AG08395 (cell line): Measurements from ENCODE around the gene RAI1.
A peak's percentile ranks its signal among the peaks of the same experiment; 100 is the strongest.

Experiments used
- DNase-seq: peaks from one replicate; pipeline ENCODE4 v3.0.0; 2012; ENCODE audit warnings: mixed read lengths, low spot score

The RAI1 gene

DNA sequence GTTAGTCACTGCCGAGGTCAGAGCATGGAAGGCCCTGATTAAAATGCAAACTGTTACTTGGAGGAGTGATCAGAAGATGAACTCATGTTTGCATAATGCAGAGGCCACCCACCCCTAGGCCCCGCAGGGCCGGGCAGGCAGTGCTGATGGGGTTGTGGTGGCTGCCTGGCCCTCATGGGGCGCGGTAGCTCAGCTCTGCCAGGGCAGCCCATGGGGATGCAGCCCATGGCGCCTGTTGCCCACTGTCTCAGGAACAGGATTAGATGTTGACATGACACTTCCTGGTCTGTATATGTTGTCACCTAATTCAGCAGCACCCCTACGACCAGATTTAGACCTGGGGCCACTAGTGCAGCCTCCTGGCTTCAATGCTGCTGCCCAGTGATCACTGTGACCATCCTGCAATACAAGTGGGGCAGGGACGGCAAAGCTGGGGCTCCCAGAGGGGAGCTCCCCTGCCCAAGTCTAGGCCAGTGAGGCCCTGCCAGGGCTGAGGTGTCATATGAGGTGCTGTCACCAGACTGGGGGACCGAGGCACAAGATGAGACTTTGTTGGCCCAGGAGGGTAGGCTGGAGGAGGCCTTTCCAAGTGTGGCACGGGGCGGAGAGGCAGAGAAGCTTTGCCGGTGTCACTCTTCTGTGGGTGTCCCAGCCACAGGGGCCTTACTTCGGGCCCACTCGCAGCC is 49.1 kb downstream of the RAI1 start:
- no peak for DNase-seq

DNA sequence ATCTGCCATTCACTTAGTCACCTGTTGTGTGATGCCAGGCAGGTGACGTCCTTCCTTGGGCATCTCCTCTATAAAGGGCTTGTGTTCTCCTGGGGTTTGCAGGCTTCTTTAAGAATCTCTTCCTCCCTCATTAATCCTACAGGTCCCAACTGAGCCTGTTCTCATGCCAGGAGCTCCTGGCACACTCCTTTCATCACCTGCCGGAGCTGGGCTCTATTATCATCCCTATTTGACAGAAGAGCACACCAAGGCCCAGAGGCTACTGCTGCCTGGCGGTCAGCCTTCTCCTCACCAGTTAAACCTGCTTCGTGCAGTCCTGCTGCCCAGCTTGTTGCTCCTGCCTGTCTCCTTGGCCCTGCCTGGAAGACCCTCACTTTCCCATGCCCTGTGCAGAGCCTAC is 51.2 kb downstream of the RAI1 start:
- DNase-seq = no peak

DNA sequence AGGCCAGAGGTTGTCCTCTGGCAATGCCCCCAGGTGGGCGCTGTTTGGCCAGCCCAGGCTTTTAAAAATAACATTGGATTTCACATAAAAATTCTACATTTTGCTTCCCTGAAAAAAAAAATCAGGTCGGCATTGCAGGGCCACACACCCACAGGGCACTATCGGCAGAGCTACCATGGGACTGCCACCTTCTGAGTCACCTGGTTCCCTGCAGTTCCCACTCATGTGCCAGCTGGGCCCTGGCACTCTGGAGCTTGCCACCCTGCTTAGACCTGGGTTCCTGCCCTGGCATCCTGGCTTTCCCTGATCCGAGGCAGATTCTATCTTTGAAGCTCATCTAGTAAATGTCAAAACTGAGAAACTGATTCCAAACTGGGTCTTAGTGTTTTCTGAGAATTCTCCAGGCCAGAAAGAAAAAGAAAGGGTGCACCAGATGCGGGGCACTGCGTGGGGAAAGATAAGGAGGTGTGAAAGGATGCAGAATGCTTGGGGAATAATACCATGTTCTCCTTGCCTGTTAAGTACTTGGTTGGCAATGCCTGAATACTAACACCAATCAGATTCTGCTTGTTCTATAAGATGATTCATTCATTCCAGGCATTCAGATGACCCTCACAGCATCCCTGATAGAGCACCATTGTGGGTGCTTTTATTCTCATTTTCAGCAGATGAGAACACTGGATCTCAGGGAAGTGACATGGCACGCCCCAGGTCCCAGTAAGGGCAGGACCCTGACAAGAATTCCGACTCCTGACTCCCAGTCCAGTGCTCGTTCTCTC is 51.8 kb downstream of the RAI1 start:
- peak; percentile 85 for DNase-seq

DNA sequence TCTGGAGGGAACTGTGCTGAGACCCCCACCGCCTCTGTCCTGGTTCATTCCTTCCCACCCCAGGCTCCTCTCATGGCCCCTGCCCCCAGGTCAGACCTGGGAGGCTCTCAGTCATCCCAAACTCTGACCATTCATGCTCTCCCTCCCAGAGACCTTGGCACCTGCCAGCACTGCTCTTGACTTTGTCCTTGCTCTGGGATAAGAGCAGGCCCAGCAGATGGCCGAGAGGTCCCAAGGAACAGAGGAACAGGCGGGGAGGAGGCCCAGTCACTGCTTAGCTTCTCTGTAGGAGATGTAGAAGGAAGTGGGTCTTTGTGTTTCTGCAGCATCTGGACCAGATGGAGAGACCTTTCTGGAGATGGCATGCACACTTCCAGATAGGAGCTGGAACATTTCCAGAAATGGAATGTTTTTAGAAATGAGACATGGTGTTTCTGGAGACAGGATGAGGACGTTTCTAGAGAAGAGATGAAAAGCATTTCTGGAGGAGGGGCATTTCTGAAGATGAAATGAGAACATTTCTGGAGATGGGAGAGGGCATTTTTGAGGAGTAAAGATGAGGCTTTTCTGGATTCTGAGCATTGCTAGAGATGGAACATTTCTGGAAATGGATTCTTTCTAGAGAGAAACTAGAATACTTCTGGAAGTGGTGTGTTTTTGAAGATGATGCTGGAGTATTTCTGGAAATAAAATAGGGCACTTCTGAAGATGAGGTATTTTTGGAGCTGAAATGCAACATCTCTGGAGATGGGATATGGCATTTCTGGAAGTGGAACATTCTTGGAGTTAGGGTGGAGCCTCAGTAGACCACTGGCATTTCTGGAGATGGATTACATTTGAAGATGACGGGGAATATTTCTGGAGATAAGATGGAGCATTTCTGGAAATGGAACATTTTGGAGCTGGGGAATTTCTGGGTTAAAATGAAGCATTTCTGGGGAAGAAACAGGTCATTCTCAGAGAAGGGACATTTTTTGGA is 55.2 kb downstream of the RAI1 start:
- DNase-seq = no peak

DNA sequence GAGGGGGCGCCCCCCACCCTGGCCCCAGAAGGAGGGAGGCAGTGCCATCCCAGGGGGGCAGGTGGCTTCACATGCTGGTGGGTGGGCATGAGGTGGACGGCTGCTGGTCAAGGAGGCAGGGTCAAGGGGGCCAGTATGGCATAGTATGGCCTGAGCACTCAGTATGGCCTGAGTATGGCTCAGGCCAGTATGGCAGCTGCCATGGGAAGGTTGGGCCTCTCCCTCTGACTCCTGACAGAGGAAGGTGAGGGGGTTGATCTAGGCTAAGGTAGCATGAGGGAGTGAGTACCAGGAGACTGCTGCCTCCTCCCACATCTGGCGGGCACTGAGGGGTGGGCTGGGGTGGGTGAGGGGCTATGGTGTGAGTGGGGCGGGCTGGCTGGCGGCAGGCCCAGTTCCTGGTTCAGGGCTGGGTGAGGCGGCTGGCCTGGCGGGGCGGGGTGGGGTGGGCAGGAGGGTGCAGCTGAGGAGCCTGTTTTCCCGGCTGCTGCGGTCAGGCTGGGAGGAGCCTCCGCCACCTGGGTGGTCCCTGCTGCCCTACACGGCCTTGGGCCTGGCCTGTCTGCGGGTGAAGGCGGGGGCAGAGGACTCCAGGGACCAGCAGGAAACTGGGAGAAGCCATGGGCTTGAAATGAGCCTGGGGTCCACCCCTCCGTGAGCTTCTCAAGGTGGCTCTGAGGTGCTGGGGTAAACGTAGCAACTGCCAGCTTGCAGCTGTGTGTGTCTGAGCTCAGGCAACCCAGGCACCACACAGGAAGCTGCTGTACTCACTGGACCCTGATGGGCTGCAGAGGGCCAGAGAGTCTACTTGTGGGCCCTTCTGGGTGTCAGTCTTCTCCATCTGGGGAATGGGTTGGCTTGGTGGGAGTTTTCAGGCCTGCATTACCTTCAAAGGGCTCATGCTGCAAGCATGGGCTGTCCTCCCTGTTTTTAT is 57.0 kb downstream of the RAI1 start:
- no peak for DNase-seq

DNA sequence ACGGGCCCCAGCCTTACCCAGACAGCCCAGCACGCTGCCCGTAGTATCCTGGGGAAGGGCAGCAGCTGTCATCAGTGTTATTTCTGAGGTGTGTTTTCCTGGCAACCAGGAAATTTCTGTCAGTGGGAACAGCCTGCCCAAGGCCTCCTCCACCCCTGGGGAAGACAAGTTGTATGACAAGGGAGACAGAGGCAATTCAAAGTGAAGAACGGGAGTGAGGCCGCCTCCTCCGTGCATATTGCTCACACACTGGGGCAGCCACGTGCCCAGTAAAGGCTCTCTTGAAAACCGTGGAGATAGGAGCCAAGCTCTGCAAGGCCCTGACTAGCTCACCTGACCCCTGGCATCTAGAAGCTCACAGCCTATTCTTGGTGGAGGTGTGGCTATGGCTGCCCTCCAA is 57.6 kb downstream of the RAI1 start:
- DNase-seq = no peak

DNA sequence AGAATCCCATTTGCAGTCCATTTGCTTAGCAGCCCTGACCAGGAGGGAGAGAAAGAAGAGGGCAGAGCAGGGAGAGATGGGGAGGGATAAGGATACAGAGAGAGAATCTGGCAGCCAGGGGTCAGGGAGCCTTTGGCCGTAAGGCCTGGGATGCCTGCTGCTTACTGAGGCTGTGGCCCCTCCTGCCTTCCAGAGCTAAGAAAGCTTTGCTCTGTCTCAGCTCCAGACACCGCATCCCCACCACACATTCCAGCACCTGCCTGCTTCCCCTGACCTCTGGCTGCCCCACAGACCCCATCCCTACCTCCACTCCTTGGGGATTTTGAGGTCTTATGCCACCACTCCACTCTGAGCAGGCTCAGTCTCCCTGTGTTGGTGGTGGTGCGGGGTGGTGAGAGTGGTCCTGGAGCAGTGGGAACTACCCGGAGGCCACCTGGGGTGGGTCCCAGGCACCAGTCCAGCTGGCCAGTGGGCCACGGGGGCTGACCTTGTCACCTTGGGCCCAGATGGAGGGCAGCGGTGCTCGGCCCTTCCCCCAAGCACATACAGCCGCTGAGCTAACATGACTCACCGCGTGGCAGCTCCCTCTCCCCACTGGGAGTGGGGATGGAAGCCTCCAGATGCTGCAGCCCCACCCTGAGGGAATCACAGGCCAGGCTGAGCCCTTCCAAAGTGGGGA is 58.3 kb downstream of the RAI1 start:
- peak; percentile 85 for DNase-seq

DNA sequence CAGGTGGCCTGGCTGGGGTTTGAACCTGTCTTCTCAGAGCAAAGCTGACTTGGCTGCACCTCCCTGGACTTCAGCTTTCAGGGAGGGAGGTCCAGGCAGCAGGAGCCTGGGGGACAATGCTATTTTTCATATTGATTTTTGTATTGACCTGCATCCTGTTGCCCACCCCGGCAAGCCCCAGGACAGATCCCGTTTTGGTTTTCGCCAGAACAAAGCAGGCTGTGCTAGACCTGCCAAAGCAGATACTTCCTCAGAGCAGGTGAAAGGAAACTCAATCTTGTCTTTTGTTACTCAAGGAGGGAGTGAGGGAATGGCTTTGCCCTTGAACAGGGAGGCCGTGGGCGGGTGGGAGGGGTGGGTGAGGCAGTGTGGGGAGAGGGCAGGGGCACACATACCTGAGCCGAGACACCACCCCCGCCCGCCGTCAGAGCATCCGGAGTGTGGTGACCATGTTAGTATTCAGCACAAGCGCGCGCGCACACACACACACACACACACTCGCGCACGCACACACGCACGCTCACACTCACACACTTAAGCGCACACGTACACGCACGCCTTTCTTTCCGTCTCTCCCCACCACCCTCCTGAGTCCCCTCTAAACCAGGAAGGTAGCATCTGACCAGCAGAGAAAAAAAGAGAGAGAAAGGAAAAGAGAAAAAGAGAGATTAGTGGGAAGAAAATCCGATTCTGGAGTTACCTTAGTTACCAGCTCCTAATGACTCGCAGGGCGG is 59.5 kb downstream of the RAI1 start:
- no peak for DNase-seq

DNA sequence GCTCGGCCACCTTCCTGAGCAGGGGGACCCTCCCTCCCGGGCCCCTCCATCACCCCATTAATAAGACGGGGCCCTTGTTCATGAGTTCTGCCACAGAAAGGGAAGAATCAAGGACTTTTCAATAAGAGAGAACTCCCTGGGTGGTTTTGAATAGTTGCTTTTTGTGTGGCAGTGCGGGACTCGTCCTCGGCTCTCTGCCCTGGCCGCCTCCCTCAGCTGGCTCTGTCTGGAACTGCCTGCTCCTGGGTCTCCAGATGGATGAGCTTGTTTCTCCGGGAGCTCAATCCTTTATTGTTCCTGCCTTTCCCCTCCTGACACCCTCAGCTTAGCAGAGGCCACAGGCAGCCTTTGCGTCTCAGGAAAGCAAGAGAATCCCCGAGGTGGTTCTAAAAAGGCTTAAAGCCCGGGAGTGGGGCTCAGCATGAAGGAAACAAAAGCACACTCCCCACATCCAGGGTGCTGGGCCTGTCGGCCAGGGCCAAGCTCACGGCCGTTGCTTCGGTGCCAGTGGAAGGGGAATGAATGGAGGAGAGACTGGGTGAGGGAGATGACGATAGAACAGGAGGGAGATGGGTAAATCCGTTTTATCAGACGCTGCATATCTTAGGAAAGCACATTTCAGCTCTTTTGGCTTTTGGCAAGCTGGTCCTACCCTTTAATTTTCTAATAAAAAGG is 60.2 kb downstream of the RAI1 start:
- peak; percentile 67 for DNase-seq

DNA sequence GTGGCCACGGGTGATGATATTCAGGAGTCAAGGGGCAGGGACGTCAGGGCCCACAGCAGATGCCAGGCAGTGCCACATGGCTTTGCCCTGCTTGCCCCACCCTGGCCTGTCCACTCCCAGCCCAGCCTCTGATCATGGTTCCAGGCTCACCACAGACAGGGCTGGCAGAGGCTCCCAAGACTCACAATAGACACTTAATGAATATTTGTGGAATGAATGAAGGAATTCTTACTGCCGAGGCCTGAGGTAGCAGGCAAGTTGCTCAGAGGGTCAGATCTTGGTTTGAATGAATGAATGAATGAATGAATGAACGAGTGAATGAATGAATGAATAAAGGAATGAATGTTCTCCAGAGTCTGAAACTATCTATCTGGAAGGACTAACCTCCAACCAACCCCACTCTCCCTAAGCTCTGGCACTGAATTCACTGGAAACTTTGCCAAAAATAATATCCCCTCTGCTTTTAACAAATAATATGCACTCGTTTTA is 60.9 kb downstream of the RAI1 start:
- DNase-seq = peak; percentile 60

DNA sequence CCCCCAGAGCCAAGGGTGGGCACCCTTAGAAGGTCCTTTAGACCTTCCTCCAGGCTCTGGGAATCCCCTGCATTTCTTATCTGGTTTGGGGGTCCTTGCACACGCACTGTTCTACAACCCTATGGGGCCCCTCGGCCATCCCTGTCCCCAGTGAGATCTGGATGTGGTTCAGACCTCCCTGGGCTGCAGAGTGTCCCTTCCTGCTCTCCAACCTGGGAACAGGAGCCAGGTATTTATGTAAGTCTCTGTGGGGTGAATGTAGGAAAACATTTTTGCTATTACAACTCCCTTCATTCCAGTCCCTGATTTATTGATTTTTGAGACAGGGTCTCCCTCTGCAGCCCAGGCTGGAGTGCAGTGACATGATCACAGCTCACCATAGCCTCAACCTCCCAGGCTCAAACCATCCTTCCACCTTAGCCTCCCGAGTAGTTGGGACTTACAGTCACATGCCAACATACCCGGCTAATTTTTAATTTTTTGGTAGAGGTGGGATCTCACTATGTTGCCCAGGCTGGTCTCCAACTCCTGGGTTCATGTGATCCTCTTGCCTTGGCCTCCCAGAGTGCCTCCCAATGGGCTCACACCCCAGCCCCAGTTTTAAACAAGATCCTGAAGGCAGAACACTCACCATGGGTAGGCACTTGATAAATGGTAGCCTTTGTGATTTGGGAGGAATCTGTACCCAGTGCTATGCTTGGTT is 61.6 kb downstream of the RAI1 start:
- no peak for DNase-seq

DNA sequence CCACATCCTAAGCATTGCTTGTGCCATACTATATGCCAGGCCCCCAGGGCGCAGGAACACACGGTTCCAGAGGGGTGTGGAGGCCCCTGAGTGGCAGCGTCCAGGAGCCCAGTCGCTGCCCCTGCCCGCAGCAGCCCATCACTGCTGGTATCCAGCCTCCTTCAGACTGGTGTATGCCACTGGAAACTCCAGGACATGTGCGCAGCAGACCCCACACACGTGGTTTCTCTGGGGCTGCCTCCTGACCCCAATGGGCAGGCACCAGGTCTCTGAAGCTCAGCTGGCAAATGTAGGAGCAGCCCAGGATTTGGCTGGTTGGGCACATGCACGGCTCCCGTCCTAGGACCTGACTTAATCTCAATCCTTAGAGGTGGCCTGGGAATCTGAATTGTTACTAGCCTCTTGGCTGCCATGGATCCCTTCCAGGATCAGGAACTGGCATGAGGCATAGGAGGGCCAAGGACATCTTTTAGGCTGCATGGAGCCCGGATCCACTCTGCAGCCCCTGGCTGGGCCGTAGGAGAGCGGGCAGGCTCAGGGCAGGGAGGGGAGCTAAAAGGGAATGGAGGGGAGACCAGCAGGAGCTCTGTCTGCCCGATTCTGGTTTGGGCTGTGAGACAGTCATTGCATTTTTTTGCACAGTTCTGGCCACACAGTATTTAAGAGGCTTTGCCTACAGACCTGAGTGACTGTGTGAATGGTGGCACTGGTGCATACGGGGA is 62.3 kb downstream of the RAI1 start:
- DNase-seq = no peak

DNA sequence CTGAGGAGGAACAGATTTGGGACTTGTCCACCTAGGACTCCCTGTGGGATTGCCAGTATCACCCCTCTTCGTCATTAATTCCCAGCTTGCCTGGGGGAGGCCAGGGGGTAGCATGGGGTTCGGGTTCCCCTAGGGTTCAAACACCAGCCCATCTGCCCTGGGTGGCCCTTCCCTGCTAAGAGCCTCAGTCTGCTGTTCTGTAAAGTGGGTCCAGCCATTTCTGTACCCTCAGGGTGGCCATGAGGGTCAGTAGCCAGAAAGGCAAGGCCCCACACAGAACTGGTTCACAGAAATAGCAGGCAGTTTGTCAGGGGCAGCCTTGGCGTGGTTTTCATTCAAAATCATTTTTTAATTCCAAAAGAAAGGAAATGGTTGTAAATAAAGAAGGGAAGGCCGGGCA is 62.9 kb downstream of the RAI1 start:
- no peak for DNase-seq

DNA sequence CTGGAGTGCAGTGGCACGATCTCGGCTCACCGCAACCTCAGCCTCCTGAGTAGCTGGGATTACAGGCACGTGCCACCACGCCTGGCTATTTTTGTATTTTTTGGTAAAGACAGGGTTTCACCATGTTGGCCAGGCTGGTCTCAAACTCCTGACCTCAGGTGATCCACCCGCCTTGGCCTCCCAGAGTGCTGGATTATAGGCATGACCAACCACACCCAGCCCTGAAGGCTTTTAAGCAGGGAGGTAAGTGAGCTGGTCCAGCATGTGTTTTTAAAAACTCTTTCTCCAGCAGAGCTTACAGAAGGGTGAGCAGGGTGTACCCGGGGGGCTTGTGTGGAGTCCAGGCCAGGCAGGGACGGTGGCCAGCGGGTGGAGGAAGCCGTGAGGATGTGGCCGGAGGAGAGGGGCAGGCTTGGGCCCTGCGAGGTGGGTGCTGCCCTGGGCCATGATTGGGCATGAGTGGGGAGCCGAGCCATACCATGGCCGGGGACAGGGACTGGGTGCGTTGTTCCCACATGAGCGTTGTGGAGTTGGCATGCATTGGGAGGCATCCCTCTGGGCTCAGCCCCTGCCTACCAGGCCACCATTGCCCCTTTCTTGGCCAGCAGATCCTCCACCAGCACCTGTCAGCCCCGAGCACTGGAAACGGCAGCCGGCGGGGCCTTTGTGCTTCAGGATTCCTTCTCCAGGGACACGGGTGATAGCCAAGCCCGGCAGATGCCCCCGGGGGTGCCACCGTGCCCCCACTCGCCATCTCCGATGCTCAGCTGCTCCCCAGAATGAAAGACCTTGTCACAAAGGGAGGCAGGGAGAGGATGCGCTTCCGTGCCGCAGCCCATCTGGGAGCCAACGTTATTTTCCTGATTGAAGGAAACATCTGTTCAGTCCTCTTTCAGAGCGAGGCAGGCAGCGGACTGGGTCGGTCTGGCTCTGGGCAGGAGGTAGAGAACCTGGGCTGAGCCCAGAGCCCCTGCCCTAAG is 64.5 kb downstream of the RAI1 start:
- no peak for DNase-seq

DNA sequence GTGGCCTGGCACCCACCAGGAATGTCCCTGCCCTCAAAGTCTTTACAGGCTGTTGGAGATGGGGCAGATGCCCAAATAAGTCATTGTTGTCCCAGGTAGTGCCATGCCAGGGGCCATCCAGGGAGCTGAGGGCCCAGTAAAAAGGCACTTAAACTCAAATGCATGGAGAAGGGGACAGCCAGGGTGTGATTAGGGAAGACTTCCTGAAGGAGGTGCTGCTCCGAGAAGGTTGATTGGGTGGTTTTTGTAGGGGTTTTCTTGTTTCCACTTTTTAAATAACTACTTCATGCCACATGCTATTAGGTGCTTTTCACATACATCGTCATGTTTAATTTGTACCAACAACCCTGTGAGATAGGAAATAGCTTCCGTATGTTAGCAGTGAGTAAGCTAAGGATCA is 66.9 kb downstream of the RAI1 start:
- no peak for DNase-seq

DNA sequence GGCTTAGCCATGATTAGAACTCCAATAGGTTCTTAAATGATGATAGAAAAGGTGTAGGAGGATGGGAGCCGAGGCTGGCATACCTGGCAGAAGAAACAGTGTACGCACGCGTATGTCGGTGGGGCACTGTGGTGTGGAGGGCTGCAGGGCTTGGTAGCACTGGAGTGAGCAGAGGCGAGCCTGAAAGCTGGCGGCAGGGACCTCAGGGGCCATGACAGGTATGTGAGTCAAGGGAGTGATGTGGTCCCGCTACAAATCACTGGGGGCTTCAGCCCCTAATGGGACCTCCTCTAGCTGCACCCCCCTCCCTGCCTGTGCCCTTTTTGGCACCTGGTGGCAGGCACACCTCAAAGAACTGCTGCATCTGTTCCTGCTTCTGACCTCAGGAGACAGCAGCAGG is 67.3 kb downstream of the RAI1 start:
- DNase-seq = no peak
